ENCODE results near the gene PRR15.

The PRR15 gene

DNA sequence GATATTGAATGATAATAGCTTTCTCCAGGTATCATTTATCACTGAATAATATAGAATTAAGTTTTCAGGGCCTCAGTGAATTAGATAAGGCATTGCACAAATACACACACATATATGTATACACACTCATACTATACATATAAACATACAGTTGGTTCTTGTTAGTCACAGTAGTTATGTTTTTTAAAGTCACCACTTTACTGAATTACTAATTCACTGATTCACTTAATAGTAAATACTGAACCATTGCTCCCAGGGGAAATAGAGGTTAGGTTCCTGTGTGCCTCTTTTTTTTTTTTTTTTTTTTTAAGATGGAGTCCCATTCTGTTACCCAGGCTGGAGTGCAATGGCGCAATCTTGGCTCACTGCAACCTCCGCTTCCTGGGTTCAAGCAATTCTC lies 33.6 kb downstream of the PRR15 start (continued):
- TF ChIP-seq, protein P1, sequence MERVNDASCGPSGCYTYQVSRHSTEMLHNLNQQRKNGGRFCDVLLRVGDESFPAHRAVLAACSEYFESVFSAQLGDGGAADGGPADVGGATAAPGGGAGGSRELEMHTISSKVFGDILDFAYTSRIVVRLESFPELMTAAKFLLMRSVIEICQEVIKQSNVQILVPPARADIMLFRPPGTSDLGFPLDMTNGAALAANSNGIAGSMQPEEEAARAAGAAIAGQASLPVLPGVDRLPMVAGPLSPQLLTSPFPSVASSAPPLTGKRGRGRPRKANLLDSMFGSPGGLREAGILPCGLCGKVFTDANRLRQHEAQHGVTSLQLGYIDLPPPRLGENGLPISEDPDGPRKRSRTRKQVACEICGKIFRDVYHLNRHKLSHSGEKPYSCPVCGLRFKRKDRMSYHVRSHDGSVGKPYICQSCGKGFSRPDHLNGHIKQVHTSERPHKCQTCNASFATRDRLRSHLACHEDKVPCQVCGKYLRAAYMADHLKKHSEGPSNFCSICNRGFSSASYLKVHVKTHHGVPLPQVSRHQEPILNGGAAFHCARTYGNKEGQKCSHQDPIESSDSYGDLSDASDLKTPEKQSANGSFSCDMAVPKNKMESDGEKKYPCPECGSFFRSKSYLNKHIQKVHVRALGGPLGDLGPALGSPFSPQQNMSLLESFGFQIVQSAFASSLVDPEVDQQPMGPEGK (CRISPR knock-in tag; IDR thresholded peaks at IDR 0.05; ENCODE audit: borderline replicate concordance), result no peak

DNA sequence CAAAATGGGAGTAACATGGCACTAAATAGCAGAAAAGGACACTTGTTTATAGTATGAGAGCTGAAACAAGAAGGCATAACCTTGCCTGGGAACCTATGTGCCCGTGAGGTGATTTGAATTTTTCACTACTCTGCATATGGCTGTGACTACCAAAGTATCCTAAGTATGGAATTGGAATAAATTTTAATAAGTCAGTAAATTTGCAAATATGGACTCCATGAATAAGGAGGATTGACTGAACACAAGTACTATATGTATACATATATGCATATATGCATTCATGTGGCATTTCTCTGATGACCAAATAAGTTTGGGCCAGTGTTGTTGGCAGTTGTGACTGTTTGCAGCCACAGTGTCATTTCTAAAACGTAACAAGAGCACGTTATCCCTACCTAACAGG lies 34.5 kb downstream of the PRR15 start:
- no peak for ATAC-seq
- TF ChIP-seq POU6F1 (CRISPR knock-in tag; IDR thresholded peaks at IDR 0.05; ENCODE audit: borderline replicate concordance, low read depth) (no peak), GLIS3 (CRISPR knock-in tag; IDR thresholded peaks at IDR 0.05) (no peak), TCF4 (CRISPR knock-in tag; IDR thresholded peaks at IDR 0.05; ENCODE audit: borderline replicate concordance) (no peak), ESRRG (CRISPR knock-in tag; IDR thresholded peaks at IDR 0.05) (no peak), TOX (CRISPR knock-in tag; IDR thresholded peaks at IDR 0.05; ENCODE audit: borderline replicate concordance) (no peak), ZNF8 (CRISPR knock-in tag; IDR thresholded peaks at IDR 0.05) (no peak), ZFP30 (CRISPR knock-in tag; IDR thresholded peaks at IDR 0.05) (no peak), BACH2 (CRISPR knock-in tag; IDR thresholded peaks at IDR 0.05; ENCODE audit: borderline replicate concordance) (no peak), TSHZ2 (CRISPR knock-in tag; IDR thresholded peaks at IDR 0.05) (no peak), ARNTL (CRISPR knock-in tag; IDR thresholded peaks at IDR 0.05; ENCODE audit: borderline replicate concordance, low read depth) (no peak), SNAI2 (CRISPR knock-in tag; IDR thresholded peaks at IDR 0.05) (no peak), CREB5 (CRISPR knock-in tag; IDR thresholded peaks at IDR 0.05; ENCODE audit: low read depth) (no peak), CSDC2 (CRISPR knock-in tag; IDR thresholded peaks at IDR 0.05) (no peak), OSR1 (CRISPR knock-in tag; IDR thresholded peaks at IDR 0.05) (no peak), ZC3H10 (CRISPR knock-in tag; IDR thresholded peaks at IDR 0.05) (no peak)
- TF ChIP-seq, protein P1 (CRISPR knock-in tag; IDR thresholded peaks at IDR 0.05; ENCODE audit: borderline replicate concordance), result no peak
- TF ChIP-seq, protein P2, sequence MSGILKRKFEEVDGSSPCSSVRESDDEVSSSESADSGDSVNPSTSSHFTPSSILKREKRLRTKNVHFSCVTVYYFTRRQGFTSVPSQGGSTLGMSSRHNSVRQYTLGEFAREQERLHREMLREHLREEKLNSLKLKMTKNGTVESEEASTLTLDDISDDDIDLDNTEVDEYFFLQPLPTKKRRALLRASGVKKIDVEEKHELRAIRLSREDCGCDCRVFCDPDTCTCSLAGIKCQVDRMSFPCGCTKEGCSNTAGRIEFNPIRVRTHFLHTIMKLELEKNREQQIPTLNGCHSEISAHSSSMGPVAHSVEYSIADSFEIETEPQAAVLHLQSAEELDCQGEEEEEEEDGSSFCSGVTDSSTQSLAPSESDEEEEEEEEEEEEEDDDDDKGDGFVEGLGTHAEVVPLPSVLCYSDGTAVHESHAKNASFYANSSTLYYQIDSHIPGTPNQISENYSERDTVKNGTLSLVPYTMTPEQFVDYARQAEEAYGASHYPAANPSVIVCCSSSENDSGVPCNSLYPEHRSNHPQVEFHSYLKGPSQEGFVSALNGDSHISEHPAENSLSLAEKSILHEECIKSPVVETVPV (CRISPR knock-in tag; IDR thresholded peaks at IDR 0.05), result no peak

- ATAC-seq, result no peak
- TF ChIP-seq ZNF565 (CRISPR knock-in tag; conservative IDR thresholded peaks at IDR 0.05; ENCODE audit: low read depth) (no peak), ISL1 (CRISPR knock-in tag; IDR thresholded peaks at IDR 0.05) (no peak), OSR1 (CRISPR knock-in tag; IDR thresholded peaks at IDR 0.05) (no peak)
- TF ChIP-seq, protein P2 (CRISPR knock-in tag; IDR thresholded peaks at IDR 0.05), result no peak
- TF ChIP-seq, protein P1 (CRISPR knock-in tag; IDR thresholded peaks at IDR 0.05; ENCODE audit: borderline replicate concordance), result no peak
These were observed 35.0 kb downstream of the PRR15 start for GRCh38 chr7:29598613-29599012.

Data from SK-N-SH treated with all-trans-retinoic acid at 6 μM for 48 hours (cell line).